ENCODE measurements around the gene ZFAND2A.
"Not testable (repeated sequence)": the region's sequence is repeated elsewhere in the genome, so short reads cannot be mapped to it uniquely, and the experiment has no call there.

ZFAND2A gene

DNA sequence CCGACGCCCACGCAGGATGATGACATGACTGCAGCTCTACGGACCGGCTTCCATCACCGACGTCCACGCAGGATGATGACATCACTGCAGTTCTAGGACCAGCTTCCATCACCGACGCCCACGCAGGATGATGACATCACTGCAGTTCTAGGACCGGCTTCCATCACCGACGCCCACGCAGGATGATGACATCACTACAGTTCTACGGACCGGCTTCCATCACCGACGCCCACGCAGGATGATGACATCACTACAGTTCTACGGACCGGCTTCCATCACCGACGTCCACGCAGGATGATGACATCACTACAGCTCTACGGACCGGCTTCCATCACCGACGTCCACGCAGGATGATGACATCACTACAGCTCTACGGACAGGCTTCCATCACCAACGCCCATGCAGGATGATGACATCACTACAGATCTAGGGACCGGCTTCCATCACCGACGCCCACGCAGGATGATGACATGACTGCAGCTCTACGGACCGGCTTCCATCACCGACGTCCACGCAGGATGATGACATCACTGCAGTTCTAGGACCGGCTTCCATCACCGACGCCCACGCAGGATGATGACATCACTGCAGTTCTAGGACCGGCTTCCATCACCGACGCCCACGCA lies 43.5 kb downstream of the ZFAND2A start:
- not testable (repeated sequence) for H3K27me3 Mint-ChIP-seq (ENCODE audit: low read depth); H3K4me3 Mint-ChIP-seq; H3K36me3 Mint-ChIP-seq (ENCODE audit: low read depth); H3K27ac Mint-ChIP-seq; H3K4me1 Mint-ChIP-seq (ENCODE audit: low read depth); H3K9me3 Mint-ChIP-seq

DNA sequence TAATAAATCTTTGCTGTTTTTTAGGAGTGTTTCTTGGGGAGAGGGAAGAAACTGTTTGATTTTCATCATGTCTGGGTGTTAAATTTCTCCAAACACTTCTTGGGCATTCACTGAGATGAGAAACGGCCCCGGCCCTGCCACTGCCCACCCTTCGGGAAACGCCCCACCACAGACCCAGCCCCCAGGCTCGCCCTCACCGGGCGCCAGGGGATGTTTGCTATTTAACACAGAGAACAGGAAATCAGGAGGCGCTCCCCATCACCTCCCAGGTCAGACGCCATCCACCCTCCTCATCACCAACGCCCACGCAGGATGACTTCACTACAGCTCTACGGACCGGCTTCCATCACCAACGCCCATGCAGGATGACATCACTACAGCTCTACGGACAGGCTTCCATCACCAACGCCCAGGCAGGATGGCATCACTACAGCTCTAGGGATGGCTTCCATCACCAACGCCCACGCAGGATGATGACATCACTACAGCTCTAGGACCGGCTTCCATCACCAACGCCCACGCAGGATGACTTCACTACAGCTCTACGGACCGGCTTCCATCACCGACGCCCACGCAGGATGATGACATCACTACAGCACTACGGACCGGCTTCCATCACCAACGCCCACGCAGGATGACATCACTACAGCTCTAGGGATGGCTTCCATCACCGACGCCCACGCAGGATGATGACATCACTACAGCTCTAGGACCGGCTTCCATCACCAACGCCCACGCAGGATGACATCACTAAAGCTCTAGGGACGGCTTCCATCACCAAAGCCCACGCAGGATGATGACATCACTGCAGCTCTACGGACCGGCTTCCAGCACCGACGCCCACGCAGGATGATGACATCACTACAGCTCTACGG lies 44.6 kb downstream of the ZFAND2A start:
- not testable (repeated sequence) for H3K4me1 Mint-ChIP-seq (ENCODE audit: low read depth); H3K9me3 Mint-ChIP-seq; H3K27ac Mint-ChIP-seq; H3K27me3 Mint-ChIP-seq (ENCODE audit: low read depth); H3K36me3 Mint-ChIP-seq (ENCODE audit: low read depth); H3K4me3 Mint-ChIP-seq

DNA sequence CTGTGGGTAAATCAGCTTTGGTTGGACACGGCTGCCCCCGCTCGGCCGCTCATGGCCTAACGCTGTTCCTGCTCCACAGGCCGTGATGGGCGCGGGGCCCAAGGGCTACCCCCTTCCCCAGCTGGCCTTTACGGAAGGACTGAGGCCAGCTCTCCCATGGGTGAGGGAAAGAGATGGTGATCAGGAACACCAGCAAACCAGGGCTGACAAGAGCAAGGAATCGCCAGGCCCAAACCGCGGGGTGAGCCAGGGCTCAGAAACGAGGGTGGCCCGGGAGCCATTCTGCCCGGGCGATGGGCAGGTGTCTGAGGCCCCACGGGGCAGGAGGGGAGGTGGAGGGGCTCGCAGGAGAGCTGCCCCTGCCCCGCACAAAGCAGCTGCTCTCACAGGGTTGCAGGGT lies 45.5 kb downstream of the ZFAND2A start:
- H3K27me3 Mint-ChIP-seq (ENCODE audit: low read depth), result no peaks in the 10 kb centered on the region
- no peak overlapping the region for H3K4me3 Mint-ChIP-seq
- no peak overlapping the region for H3K27ac Mint-ChIP-seq
- H3K4me1 Mint-ChIP-seq (ENCODE audit: low read depth), result peaks cover 3% of the 10 kb centered on the region
- H3K9me3 Mint-ChIP-seq, result peaks cover 3% of the 10 kb centered on the region
- H3K36me3 Mint-ChIP-seq (ENCODE audit: low read depth), result no peaks in the 10 kb centered on the region

DNA sequence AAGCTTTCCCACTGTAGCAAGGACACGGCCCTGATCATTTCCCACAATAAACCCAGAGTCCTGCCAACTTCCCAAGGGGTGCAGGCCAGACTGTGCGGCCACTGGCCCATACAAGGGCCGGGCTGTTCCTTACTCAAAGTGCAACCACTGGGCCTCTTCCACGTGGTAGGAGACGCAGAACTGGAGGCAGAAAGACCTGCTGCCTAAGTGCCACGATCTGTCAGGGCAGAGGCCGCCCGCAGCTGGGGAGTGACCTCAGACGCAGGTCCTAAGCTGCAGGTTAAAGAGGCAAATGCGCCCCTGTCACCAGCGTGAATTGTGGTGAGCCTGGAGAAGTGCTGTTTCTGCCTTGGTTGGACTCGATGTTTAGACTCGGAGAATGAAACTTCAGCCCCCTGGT lies 45.9 kb downstream of the ZFAND2A start:
- peaks cover 3% of the 10 kb centered on the region for H3K9me3 Mint-ChIP-seq
- H3K4me3 Mint-ChIP-seq, result no peak overlapping the region
- H3K36me3 Mint-ChIP-seq (ENCODE audit: low read depth), result no peaks in the 10 kb centered on the region
- peaks cover under 1% of the 10 kb centered on the region for H3K4me1 Mint-ChIP-seq (ENCODE audit: low read depth)
- no peak overlapping the region for H3K27ac Mint-ChIP-seq
- H3K27me3 Mint-ChIP-seq (ENCODE audit: low read depth), result no peaks in the 10 kb centered on the region

DNA sequence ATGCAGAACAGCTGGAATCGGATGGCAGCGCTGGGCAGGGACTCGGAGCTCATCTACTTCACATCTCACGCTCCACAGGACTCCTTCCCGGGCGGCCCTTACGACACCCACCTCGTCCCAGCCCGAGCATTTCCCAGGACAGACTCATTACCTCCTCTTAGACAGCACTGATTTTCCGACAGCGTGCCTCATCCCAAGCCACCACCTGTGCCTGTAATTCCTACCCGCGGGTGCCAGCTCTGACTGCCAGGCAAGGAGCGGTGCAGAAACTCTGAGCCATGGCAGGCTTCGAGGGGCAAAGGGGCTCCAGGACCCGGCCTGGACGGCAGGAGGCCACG lies 46.5 kb downstream of the ZFAND2A start:
- Mint-ChIP-seq H3K27me3 (ENCODE audit: low read depth) (no peaks in the 10 kb centered on the region), H3K36me3 (ENCODE audit: low read depth) (no peaks in the 10 kb centered on the region), H3K4me1 (ENCODE audit: low read depth) (no peaks in the 10 kb centered on the region), H3K4me3 (no peak overlapping the region), H3K9me3 (peaks cover 3% of the 10 kb centered on the region), H3K27ac (no peak overlapping the region)

DNA sequence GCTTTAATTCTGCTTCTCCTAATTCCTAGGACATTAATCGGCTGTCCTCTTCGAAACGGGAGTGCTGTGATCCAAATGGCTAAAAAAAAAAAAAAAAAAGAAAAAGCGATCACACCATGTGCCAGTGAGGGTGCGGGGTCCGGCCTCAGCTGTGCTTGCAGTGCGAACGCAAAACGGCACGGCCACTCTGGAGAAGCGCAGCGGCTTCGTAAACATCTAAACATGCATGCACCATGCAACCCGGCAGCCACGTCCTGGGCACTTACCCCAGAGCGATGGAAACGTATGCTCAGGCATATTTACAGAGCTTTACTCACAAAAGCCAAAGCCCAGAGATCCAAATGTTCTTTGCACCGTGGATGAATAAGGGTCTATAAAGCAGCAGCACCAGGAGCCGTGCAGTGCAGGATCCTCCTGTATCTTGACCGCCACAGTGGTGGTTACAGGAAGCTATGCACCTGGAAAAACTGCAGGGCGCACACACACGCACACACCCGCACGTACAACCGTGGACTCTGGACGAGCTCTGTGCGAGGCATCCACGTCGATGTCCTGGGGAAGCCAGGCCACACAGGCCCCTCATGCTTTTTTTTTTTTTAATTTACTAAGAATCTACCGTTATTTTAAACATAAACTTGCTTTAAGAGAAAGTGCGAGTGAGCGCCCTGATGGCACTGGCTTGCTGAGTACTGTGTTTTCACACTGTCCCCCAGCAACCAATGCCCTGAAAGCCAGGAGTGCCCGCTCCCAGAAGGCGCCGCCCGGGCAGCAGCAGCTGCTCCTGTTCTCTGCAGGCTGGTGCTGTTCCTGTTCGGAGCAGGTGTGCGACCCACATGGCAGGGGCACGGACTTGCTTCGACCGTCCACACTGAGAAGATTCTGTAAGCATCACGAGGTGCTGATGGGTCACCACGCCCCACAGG lies 47.1 kb downstream of the ZFAND2A start:
- Mint-ChIP-seq H3K27me3 (ENCODE audit: low read depth) (no peaks in the 10 kb centered on the region), H3K4me1 (ENCODE audit: low read depth) (no peaks in the 10 kb centered on the region), H3K4me3 (no peak overlapping the region), H3K27ac (no peak overlapping the region), H3K9me3 (peaks cover 3% of the 10 kb centered on the region), H3K36me3 (ENCODE audit: low read depth) (no peaks in the 10 kb centered on the region)

DNA sequence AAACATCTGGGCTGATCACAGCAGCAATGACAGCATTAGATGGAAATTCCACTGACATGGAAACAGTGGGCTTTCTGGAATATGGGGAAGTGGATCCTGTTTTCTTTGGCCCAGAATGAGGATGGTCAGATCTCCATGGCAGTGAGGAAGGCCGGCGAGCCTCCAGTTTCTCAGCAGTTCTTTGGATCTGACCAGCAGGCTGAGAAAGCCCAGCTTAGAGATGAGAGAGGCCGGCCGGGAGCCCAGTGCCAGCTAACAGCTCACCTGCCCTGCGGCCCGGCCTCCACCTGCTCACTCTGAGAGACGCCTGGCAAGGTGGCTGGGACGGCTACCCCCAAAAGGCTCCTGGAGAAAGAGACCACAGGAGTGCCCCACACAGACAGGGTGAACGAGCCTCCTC lies 47.9 kb downstream of the ZFAND2A start:
- no peak overlapping the region for H3K27ac Mint-ChIP-seq
- H3K36me3 Mint-ChIP-seq (ENCODE audit: low read depth), result no peaks in the 10 kb centered on the region
- no peaks in the 10 kb centered on the region for H3K9me3 Mint-ChIP-seq
- H3K27me3 Mint-ChIP-seq (ENCODE audit: low read depth), result no peaks in the 10 kb centered on the region
- no peak overlapping the region for H3K4me3 Mint-ChIP-seq
- H3K4me1 Mint-ChIP-seq (ENCODE audit: low read depth), result no peaks in the 10 kb centered on the region

DNA sequence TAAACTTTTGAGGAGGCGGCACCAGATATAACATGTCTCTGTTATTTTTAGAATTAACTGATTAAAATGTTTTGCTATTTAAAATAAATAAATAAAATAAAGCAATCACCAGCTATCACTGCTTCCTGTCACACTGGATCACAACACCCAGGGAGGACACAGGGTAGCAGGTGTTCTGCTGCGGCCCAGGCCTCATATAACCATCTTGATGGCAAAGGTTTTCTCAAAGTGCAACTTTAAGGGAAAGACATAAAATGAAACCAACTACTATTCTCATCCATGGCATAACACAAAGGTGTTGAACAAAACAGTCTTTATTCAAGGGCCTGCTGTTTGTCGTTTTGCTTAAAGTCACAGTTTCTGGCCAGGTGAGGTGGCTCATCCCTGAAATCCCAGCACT lies 48.8 kb downstream of the ZFAND2A start:
- H3K4me3 Mint-ChIP-seq, result no peak overlapping the region
- no peak overlapping the region for H3K27ac Mint-ChIP-seq
- H3K9me3 Mint-ChIP-seq, result no peaks in the 10 kb centered on the region
- no peaks in the 10 kb centered on the region for H3K36me3 Mint-ChIP-seq (ENCODE audit: low read depth)
- no peaks in the 10 kb centered on the region for H3K4me1 Mint-ChIP-seq (ENCODE audit: low read depth)
- H3K27me3 Mint-ChIP-seq (ENCODE audit: low read depth), result no peaks in the 10 kb centered on the region

DNA sequence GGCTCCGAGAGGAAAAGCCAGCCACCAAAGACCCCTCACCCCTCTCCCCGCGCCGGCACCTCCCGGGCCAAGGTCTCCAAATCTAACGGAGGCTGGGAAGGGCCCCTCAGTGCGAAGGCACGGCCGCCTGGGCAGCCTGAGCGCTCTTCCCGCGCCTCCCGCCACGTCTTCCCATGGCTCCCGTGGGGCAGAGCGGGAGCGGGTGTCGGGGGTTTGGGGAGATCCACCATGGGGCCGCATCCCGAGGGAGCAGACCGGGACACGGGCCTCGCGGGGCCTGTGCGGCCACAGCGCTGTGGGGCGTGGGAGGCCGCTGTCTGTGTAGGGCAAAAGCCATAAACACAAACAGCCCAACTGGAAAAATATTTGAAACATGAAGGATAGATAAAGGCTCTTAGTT lies 49.6 kb downstream of the ZFAND2A start:
- no peaks in the 10 kb centered on the region for H3K9me3 Mint-ChIP-seq
- no peak overlapping the region for H3K4me3 Mint-ChIP-seq
- no peaks in the 10 kb centered on the region for H3K36me3 Mint-ChIP-seq (ENCODE audit: low read depth)
- H3K27ac Mint-ChIP-seq, result no peak overlapping the region
- H3K4me1 Mint-ChIP-seq (ENCODE audit: low read depth), result no peaks in the 10 kb centered on the region
- H3K27me3 Mint-ChIP-seq (ENCODE audit: low read depth), result no peaks in the 10 kb centered on the region

DNA sequence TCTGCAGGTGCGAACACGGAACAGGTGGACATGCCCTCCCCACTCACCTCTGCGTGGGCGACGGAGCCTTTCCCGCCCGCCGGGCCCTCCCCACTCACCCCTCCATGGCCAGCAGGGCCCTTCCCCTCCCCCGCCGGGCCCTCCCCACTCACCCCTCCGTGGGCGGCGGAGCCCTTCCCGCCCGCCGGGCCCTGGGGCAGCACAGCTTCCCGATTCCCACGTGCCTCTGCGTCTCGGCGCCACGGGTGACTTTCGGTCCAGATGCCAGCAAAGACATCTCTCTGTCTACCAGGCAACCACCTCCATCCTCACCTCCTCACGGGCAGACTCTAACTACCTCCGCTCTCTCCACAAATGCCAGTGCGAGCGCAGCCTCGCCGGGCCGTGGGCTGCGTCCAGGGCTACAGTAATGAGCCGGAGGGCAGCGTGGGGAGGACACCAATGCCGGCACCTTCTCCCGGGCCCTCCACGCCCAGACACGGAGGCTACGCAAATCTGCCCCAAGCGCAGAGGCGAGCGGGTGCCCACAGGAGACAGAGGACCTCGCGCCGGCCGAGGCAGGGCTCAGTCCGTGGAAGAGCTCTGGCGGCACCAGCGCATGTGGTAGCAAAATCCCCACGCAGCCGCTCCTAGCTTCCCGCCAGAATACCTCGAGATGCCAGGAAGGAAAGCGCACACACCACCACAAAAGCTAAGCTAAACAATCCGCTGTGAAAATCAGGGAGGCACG lies 50.2 kb downstream of the ZFAND2A start:
- no peaks in the 10 kb centered on the region for H3K36me3 Mint-ChIP-seq (ENCODE audit: low read depth)
- no peak overlapping the region for H3K4me3 Mint-ChIP-seq
- no peak overlapping the region for H3K27ac Mint-ChIP-seq
- no peaks in the 10 kb centered on the region for H3K27me3 Mint-ChIP-seq (ENCODE audit: low read depth)
- peaks cover 1% of the 10 kb centered on the region for H3K4me1 Mint-ChIP-seq (ENCODE audit: low read depth)
- H3K9me3 Mint-ChIP-seq, result no peaks in the 10 kb centered on the region

DNA sequence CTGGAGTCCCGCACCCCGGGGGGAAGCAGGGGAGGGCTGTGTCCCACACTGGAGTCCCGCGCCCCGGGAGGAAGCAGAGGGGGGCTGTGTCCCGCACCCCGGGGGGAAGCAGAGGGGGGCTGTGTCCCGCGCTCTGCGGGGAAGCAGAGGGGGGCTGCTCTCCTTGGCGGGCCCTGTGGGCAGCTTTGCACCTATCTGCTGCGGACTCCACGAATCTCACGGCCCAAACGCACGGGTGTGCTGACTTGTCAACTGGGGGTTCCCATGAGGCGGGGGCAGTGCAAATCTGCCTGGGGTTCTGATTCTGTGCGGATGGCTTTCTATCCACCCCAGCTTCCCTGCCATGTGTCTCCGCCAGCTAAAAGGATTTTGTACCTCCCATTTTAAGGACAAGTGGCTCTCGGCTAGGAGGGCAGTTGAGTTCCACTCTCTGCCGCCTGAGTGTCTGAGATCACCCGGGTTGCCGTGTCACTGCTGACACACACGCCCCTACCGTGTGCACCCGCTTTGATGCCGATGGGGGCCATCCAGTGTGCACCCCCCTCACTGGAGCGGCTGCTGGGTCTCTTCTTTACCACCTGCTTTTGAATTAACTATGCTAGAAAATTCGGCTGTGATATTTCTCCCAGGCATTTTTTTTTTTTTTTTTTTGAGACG lies 51.6 kb downstream of the ZFAND2A start:
- peaks cover 6% of the 10 kb centered on the region for H3K4me1 Mint-ChIP-seq (ENCODE audit: low read depth)
- H3K36me3 Mint-ChIP-seq (ENCODE audit: low read depth), result no peaks in the 10 kb centered on the region
- no peaks in the 10 kb centered on the region for H3K27me3 Mint-ChIP-seq (ENCODE audit: low read depth)
- no peak overlapping the region for H3K4me3 Mint-ChIP-seq
- H3K9me3 Mint-ChIP-seq, result no peaks in the 10 kb centered on the region
- H3K27ac Mint-ChIP-seq, result no peak overlapping the region

DNA sequence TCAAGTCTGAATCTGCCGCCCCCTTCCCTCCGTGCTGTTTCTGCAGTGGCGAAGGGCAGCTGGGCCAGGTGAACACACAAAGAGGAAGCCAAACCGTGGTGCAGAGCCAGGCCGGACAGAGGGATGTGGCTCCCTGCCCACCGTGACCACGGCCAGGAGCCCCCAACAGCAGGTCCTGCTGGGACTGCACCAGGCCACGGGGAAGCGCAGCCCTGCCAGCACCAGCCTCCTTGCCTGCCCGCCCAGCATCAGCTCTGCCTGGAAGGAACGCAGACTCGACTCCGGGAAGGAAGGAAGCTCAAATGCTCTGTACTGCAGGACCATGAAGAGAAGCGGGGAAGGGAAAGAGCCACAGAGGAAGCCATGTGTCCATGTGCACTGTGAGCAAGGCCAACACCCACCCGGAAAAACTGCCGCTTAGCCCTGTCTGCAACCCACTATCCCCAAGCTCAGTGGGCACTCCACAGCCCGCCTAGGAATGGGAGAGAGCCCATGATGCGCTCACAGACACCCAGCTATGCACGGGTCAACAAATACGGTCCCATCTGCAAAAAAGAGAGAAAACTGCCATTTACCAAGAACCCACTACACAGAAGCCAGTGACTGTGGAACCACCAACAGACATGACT lies 53.1 kb downstream of the ZFAND2A start:
- Mint-ChIP-seq H3K27ac (no peak overlapping the region), H3K27me3 (ENCODE audit: low read depth) (no peaks in the 10 kb centered on the region), H3K9me3 (no peaks in the 10 kb centered on the region), H3K36me3 (ENCODE audit: low read depth) (no peaks in the 10 kb centered on the region), H3K4me3 (no peak overlapping the region), H3K4me1 (ENCODE audit: low read depth) (peaks cover 10% of the 10 kb centered on the region)

DNA sequence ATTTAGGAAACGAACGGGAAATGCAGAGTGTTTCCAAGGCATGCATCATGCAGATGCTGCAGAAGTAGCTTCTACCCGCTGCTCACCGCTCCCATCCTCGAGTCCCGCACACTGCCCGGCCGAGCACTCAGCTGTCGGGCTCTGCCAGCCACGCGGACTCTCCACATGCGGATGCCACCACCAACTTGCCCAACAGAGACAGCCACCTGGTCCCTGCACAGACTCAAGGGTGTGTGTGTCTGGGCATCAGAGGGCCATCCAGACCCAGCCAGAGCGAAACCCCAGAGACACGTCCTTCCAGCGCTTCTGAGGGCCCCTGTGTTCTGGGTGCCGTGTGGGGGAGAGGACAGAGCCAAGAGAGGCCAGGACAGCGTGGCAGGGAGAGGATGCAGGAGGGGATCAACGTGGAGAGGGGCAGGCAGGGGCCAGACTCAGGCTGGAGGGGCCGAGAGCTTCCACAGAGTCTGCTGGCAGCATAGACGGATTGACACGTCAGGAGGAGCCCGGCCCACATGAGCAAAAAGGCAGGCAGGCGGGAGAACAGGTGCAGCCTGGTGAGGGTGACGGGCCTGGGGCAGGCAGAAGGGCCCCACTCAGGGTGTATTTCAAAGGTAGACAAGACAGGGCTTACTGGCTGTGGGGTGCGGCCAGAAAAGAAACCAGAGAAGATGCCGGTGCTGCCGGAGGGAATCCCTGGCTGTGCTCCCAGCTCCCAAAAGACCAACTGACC lies 53.8 kb downstream of the ZFAND2A start:
- no peak overlapping the region for H3K27ac Mint-ChIP-seq
- no peaks in the 10 kb centered on the region for H3K36me3 Mint-ChIP-seq (ENCODE audit: low read depth)
- no peaks in the 10 kb centered on the region for H3K9me3 Mint-ChIP-seq
- no peak overlapping the region for H3K4me3 Mint-ChIP-seq
- H3K4me1 Mint-ChIP-seq (ENCODE audit: low read depth), result peaks cover 10% of the 10 kb centered on the region
- no peaks in the 10 kb centered on the region for H3K27me3 Mint-ChIP-seq (ENCODE audit: low read depth)

Measured in T-helper 1 cell treated with Interleukin-12 subunit alpha and Interleukin-12 subunit beta and Interleukin-4 antibody, amounts not matched to agents 30 μg/mL and 1 μg/mL, for 36 hours (primary cell).